GM23338 (cell line): Measurements from ENCODE around the gene DNAJC1. TPM values are rescaled to one million over a fixed set of nuclear protein-coding genes. Genes with fewer than 3 reads are reported as not detected.

Experiments
- ATAC-seq: fragments of 200-7000 bp; cut with Tn5 transposase; 3 replicates; pipeline ENCODE4 v1.9.1; 2020
- DNase-seq: peaks from one replicate; pipeline ENCODE4 v3.0.0-alpha.2; 2015; ENCODE audit warnings: low spot score
- H2AFZ ChIP-seq: fragments of 200-600 bp; sonication (generic); 2 replicates; pipeline ENCODE4 v1.8.0; 2016; ENCODE audit warnings: antibody characterized with exemption, mild to moderate bottlenecking, moderate library complexity
- H3F3A ChIP-seq: fragments of 200-600 bp; sonication (generic); replicated peaks from 2 replicates; pipeline ENCODE4 v1.8.0; 2017; ENCODE audit warnings: antibody characterized with exemption, mixed run types, low read depth
- H3K27ac ChIP-seq: fragments of 200-600 bp; sonication (generic); 2 replicates; pipeline ENCODE4 v1.6.1; 2016; ENCODE audit warnings: low read depth
- H3K27me3 ChIP-seq: fragments of 200-600 bp; sonication (generic); 2 replicates; pipeline ENCODE4 v1.8.0; 2016; ENCODE audit warnings: mild to moderate bottlenecking, mixed run types, moderate library complexity; ENCODE audit not compliant: insufficient read depth
- H3K36me3 ChIP-seq: fragments of 200-600 bp; sonication (generic); 2 replicates; pipeline ENCODE4 v1.8.0; 2016; ENCODE audit warnings: mild to moderate bottlenecking; ENCODE audit not compliant: insufficient read depth
- H3K4me1 ChIP-seq: fragments of 200-600 bp; sonication (generic); 2 replicates; pipeline ENCODE4 v1.8.0; 2016; ENCODE audit warnings: mild to moderate bottlenecking, moderate library complexity; ENCODE audit not compliant: insufficient read depth
- H3K4me2 ChIP-seq: fragments of 200-600 bp; sonication (generic); 2 replicates; pipeline ENCODE4 v1.7.1; 2017; ENCODE audit warnings: mixed run types
- H3K4me3 ChIP-seq: fragments of 200-600 bp; sonication (generic); 2 replicates; pipeline ENCODE4 v1.6.1; 2016; ENCODE audit warnings: mixed run types
- H3K79me2 ChIP-seq: fragments of 200-600 bp; sonication (generic); replicated peaks from 2 replicates; pipeline ENCODE4 v1.8.0; 2017; ENCODE audit warnings: mild to moderate bottlenecking; ENCODE audit not compliant: insufficient read depth
- H3K9me2 ChIP-seq: fragments of 200-600 bp; sonication (generic); 2 replicates; pipeline ENCODE4 v1.8.0; 2017; ENCODE audit not compliant: insufficient read depth
- H4K20me1 ChIP-seq: fragments of 200-600 bp; sonication (generic); replicated peaks from 2 replicates; pipeline ENCODE4 v1.8.0; 2017; ENCODE audit warnings: mild to moderate bottlenecking; ENCODE audit not compliant: insufficient read depth
- H3K27ac Mint-ChIP-seq: 2 replicates; pipeline ENCODE4 v1.8.0; 2020; ENCODE audit warnings: inconsistent platforms, mild to moderate bottlenecking, moderate library complexity, mixed read lengths
- H3K27me3 Mint-ChIP-seq: 3 replicates; pipeline ENCODE4 v1.8.0; 2022; ENCODE audit warnings: low read depth, mild to moderate bottlenecking, moderate library complexity, mixed read lengths, inconsistent platforms; ENCODE audit not compliant: insufficient read depth, poor library complexity
- H3K36me3 Mint-ChIP-seq: 3 replicates; pipeline ENCODE4 v1.8.0; 2021; ENCODE audit warnings: low read depth, mild to moderate bottlenecking, inconsistent platforms, moderate library complexity, mixed read lengths
- H3K4me1 Mint-ChIP-seq: 3 replicates; pipeline ENCODE4 v1.8.0; 2020; ENCODE audit warnings: mild to moderate bottlenecking, inconsistent platforms, mixed read lengths
- H3K4me3 Mint-ChIP-seq: 3 replicates; pipeline ENCODE4 v1.8.0; 2021; ENCODE audit warnings: moderate library complexity, mild to moderate bottlenecking, inconsistent platforms, mixed read lengths
- H3K9me3 Mint-ChIP-seq: 3 replicates; pipeline ENCODE4 v1.8.0; 2020; ENCODE audit warnings: moderate library complexity, mild to moderate bottlenecking, inconsistent platforms, mixed read lengths
- CREB1 ChIP-seq: fragments of 250-450 bp; sonication (Bioruptor Pico); IDR thresholded peaks from 2 replicates; pipeline ENCODE4 v1.5.0; 2020; ENCODE audit warnings: low read depth, mild to moderate bottlenecking, moderate library complexity
- EZH2 ChIP-seq: fragments of 200-600 bp; sonication (generic); IDR thresholded peaks from one replicate; pipeline ENCODE4 v1.8.0; 2017; ENCODE audit warnings: antibody characterized with exemption, mild to moderate bottlenecking, low read depth; ENCODE audit not compliant: unreplicated experiment
- EZH2phosphoT487 ChIP-seq: fragments of 200-600 bp; sonication (generic); IDR thresholded peaks from one replicate; pipeline ENCODE4 v1.8.1; 2018; ENCODE audit warnings: antibody characterized with exemption; ENCODE audit not compliant: unreplicated experiment
- JUNB ChIP-seq: IDR thresholded peaks from one replicate; pipeline ENCODE4 v1.6.1; 2016; ENCODE audit warnings: antibody characterized with exemption; ENCODE audit not compliant: unreplicated experiment
- NANOG ChIP-seq: IDR thresholded peaks from 2 replicates; pipeline ENCODE4 v1.6.1; 2016; ENCODE audit warnings: antibody characterized with exemption, borderline replicate concordance
- POLR2AphosphoS5 ChIP-seq: IDR thresholded peaks from 2 replicates; pipeline ENCODE4 v1.6.1; 2016; ENCODE audit warnings: antibody characterized with exemption, low read depth
- STAT1 ChIP-seq: IDR thresholded peaks from one replicate; pipeline ENCODE4 v1.6.1; 2016; ENCODE audit warnings: antibody characterized with exemption; ENCODE audit not compliant: unreplicated experiment
- ZNF114 ChIP-seq: fragments of 250-450 bp; sonication (Bioruptor Pico); IDR thresholded peaks from 2 replicates; pipeline ENCODE4 v1.5.0; 2020; ENCODE audit warnings: mild to moderate bottlenecking, moderate library complexity
- ZNF331 ChIP-seq: fragments of 250-450 bp; sonication (Bioruptor Pico); IDR thresholded peaks from 2 replicates; pipeline ENCODE4 v1.5.0; 2020; ENCODE audit warnings: low read depth, mild to moderate bottlenecking, moderate library complexity
- polyA plus RNA-seq: library from polyadenylated mRNA; unstranded; fragments of >200 nt; fragmentation: Nextera tagmentation; extraction: Ambion mirVana; gene quantifications from 2 replicates; pipeline ENCODE4 v1.2.1, GENCODE V29; 2016
- total RNA-seq: library from RNA; depleted of rRNA; stranded (reverse); fragments of >200 nt; shearing (Covaris generic); gene quantifications from 2 replicates; pipeline ENCODE4 v1.2.3, GENCODE V29; 2014
- TF ChIP-seq, protein P1 (sequence below): IDR thresholded peaks from one replicate; pipeline ENCODE4 v1.6.1; 2018; ENCODE audit warnings: antibody characterized with exemption; ENCODE audit not compliant: unreplicated experiment
- TF ChIP-seq, protein P2 (sequence below): IDR thresholded peaks from 2 replicates; pipeline ENCODE4 v1.6.1; 2016; ENCODE audit warnings: antibody characterized with exemption
- TF ChIP-seq, protein P3 (sequence below), 2 experiments: fragments of 200-600 bp in 1 of 2; sonication (generic) in 1 of 2; conservative IDR thresholded peaks; 2 replicates each; pipeline versions ENCODE4 v1.5.1 to v1.6.1; 2016 to 2017; ENCODE audit warnings: antibody characterized with exemption in 2 of 2, low read depth in 2 of 2, mild to moderate bottlenecking in 2 of 2, moderate library complexity in 1 of 2
- TF ChIP-seq, protein P4 (sequence below): fragments of 250-450 bp; sonication (Bioruptor Pico); IDR thresholded peaks from 2 replicates; pipeline ENCODE4 v1.5.0; 2020; ENCODE audit warnings: mild to moderate bottlenecking, moderate library complexity

The DNAJC1 gene
- total and polyA plus RNA-seq, 2 experiments from 2014 or later: 38.6 to 45.3 TPM

GRCh38 chr10:21820952-21821351 is 182.6 kb downstream of the DNAJC1 start:
- Histone ChIP-seq H2AFZ (no peak overlapping the region), H3K4me2 (no peak overlapping the region), H3K27ac (no peak overlapping the region), H3K79me2 (no peaks in the 10 kb centered on the region), H3K4me1 (no peaks in the 10 kb centered on the region), H3K27me3 (no peaks in the 10 kb centered on the region), H4K20me1 (no peaks in the 10 kb centered on the region), H3K4me3 (no peak overlapping the region), H3K36me3 (peaks cover 3% of the 10 kb centered on the region; the same call in 1 of the 2 replicates), H3F3A (no peaks in the 10 kb centered on the region), H3K9me2 (no peaks in the 10 kb centered on the region)
- H3K4me1 Mint-ChIP-seq: peaks cover 14% of the 10 kb centered on the region
- H3K27me3 Mint-ChIP-seq: no peaks in the 10 kb centered on the region
- H3K36me3 Mint-ChIP-seq: peaks cover 20% of the 10 kb centered on the region
- DNase-seq (no peak), ATAC-seq (no peak)
- no peak for TF ChIP-seq JUNB
- no peak for TF ChIP-seq EZH2
- no peak for TF ChIP-seq STAT1
- no peak for TF ChIP-seq ZNF114 (CRISPR knock-in tag)
- TF ChIP-seq NANOG: no peak
- no peak for TF ChIP-seq POLR2AphosphoS5
- TF ChIP-seq, protein P1, sequence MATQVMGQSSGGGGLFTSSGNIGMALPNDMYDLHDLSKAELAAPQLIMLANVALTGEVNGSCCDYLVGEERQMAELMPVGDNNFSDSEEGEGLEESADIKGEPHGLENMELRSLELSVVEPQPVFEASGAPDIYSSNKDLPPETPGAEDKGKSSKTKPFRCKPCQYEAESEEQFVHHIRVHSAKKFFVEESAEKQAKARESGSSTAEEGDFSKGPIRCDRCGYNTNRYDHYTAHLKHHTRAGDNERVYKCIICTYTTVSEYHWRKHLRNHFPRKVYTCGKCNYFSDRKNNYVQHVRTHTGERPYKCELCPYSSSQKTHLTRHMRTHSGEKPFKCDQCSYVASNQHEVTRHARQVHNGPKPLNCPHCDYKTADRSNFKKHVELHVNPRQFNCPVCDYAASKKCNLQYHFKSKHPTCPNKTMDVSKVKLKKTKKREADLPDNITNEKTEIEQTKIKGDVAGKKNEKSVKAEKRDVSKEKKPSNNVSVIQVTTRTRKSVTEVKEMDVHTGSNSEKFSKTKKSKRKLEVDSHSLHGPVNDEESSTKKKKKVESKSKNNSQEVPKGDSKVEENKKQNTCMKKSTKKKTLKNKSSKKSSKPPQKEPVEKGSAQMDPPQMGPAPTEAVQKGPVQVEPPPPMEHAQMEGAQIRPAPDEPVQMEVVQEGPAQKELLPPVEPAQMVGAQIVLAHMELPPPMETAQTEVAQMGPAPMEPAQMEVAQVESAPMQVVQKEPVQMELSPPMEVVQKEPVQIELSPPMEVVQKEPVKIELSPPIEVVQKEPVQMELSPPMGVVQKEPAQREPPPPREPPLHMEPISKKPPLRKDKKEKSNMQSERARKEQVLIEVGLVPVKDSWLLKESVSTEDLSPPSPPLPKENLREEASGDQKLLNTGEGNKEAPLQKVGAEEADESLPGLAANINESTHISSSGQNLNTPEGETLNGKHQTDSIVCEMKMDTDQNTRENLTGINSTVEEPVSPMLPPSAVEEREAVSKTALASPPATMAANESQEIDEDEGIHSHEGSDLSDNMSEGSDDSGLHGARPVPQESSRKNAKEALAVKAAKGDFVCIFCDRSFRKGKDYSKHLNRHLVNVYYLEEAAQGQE: no peak
- TF ChIP-seq, protein P2, sequence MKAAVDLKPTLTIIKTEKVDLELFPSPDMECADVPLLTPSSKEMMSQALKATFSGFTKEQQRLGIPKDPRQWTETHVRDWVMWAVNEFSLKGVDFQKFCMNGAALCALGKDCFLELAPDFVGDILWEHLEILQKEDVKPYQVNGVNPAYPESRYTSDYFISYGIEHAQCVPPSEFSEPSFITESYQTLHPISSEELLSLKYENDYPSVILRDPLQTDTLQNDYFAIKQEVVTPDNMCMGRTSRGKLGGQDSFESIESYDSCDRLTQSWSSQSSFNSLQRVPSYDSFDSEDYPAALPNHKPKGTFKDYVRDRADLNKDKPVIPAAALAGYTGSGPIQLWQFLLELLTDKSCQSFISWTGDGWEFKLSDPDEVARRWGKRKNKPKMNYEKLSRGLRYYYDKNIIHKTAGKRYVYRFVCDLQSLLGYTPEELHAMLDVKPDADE: no peak
- TF ChIP-seq EZH2phosphoT487: no peak
- TF ChIP-seq, protein P3, sequence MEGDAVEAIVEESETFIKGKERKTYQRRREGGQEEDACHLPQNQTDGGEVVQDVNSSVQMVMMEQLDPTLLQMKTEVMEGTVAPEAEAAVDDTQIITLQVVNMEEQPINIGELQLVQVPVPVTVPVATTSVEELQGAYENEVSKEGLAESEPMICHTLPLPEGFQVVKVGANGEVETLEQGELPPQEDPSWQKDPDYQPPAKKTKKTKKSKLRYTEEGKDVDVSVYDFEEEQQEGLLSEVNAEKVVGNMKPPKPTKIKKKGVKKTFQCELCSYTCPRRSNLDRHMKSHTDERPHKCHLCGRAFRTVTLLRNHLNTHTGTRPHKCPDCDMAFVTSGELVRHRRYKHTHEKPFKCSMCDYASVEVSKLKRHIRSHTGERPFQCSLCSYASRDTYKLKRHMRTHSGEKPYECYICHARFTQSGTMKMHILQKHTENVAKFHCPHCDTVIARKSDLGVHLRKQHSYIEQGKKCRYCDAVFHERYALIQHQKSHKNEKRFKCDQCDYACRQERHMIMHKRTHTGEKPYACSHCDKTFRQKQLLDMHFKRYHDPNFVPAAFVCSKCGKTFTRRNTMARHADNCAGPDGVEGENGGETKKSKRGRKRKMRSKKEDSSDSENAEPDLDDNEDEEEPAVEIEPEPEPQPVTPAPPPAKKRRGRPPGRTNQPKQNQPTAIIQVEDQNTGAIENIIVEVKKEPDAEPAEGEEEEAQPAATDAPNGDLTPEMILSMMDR (conservative IDR thresholded peaks at IDR 0.05; ENCODE audit: low read depth in 2 of 2): no peak
- TF ChIP-seq ZNF331 (CRISPR knock-in tag): no peak
- TF ChIP-seq CREB1 (CRISPR knock-in tag): no peak
- TF ChIP-seq, protein P4, sequence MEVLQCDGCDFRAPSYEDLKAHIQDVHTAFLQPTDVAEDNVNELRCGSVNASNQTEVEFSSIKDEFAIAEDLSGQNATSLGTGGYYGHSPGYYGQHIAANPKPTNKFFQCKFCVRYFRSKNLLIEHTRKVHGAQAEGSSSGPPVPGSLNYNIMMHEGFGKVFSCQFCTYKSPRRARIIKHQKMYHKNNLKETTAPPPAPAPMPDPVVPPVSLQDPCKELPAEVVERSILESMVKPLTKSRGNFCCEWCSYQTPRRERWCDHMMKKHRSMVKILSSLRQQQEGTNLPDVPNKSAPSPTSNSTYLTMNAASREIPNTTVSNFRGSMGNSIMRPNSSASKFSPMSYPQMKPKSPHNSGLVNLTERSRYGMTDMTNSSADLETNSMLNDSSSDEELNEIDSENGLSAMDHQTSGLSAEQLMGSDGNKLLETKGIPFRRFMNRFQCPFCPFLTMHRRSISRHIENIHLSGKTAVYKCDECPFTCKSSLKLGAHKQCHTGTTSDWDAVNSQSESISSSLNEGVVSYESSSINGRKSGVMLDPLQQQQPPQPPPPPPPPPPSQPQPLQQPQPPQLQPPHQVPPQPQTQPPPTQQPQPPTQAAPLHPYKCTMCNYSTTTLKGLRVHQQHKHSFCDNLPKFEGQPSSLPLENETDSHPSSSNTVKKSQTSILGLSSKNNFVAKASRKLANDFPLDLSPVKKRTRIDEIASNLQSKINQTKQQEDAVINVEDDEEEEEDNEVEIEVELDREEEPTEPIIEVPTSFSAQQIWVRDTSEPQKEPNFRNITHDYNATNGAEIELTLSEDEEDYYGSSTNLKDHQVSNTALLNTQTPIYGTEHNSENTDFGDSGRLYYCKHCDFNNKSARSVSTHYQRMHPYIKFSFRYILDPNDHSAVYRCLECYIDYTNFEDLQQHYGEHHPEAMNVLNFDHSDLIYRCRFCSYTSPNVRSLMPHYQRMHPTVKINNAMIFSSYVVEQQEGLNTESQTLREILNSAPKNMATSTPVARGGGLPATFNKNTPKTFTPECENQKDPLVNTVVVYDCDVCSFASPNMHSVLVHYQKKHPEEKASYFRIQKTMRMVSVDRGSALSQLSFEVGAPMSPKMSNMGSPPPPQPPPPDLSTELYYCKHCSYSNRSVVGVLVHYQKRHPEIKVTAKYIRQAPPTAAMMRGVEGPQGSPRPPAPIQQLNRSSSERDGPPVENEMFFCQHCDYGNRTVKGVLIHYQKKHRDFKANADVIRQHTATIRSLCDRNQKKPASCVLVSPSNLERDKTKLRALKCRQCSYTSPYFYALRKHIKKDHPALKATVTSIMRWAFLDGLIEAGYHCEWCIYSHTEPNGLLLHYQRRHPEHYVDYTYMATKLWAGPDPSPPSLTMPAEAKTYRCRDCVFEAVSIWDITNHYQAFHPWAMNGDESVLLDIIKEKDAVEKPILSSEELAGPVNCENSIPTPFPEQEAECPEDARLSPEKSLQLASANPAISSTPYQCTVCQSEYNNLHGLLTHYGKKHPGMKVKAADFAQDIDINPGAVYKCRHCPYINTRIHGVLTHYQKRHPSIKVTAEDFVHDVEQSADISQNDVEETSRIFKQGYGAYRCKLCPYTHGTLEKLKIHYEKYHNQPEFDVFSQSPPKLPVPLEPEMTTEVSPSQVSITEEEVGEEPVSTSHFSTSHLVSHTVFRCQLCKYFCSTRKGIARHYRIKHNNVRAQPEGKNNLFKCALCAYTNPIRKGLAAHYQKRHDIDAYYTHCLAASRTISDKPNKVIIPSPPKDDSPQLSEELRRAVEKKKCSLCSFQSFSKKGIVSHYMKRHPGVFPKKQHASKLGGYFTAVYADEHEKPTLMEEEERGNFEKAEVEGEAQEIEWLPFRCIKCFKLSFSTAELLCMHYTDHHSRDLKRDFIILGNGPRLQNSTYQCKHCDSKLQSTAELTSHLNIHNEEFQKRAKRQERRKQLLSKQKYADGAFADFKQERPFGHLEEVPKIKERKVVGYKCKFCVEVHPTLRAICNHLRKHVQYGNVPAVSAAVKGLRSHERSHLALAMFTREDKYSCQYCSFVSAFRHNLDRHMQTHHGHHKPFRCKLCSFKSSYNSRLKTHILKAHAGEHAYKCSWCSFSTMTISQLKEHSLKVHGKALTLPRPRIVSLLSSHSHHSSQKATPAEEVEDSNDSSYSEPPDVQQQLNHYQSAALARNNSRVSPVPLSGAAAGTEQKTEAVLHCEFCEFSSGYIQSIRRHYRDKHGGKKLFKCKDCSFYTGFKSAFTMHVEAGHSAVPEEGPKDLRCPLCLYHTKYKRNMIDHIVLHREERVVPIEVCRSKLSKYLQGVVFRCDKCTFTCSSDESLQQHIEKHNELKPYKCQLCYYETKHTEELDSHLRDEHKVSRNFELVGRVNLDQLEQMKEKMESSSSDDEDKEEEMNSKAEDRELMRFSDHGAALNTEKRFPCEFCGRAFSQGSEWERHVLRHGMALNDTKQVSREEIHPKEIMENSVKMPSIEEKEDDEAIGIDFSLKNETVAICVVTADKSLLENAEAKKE (CRISPR knock-in tag): no peak
- no peak overlapping the region for H3K27ac Mint-ChIP-seq
- H3K9me3 Mint-ChIP-seq: peaks cover 21% of the 10 kb centered on the region
- no peak overlapping the region for H3K4me3 Mint-ChIP-seq
